Measurements from ENCODE around the gene KSR1. TPM values are rescaled to one million over a fixed set of nuclear protein-coding genes. Genes with fewer than 3 reads are reported as not detected.
"Not testable (repeated sequence)": the region's sequence is repeated elsewhere in the genome, so short reads cannot be mapped to it uniquely, and the experiment has no call there.

KSR1 gene
- total and polyA plus RNA-seq, 4 donors, result 23.0 to 71.1 (median 47.0) TPM

GRCh38 chr17:27637818-27638217 is 181.6 kb downstream of the KSR1 start:
- peaks cover 15% of the 10 kb centered on the region for H3K4me1 ChIP-seq (ENCODE audit: control insufficient read depth, insufficient read depth, low read length)
- H3K36me3 ChIP-seq (ENCODE audit: control insufficient read depth, insufficient read depth, low read length); H3K27ac ChIP-seq (ENCODE audit: low read depth, low read length); H3K27me3 ChIP-seq (ENCODE audit: control insufficient read depth, insufficient read depth, low read length); H3K4me3 ChIP-seq (ENCODE audit: low read depth, low read length); DNase-seq (ENCODE audit: low read depth in 4 of 6, low spot score in 6 of 6); H3K9me3 ChIP-seq (ENCODE audit: control insufficient read depth, insufficient read depth, low read length): not testable (repeated sequence)
- no CpG with 5 or more reads among the region's 7 CpGs for WGBS (ENCODE audit: insufficient coverage)

GRCh38 chr17:27638415-27638914 is 182.2 kb downstream of the KSR1 start:
- H3K27me3 ChIP-seq (ENCODE audit: control insufficient read depth, insufficient read depth, low read length); H3K27ac ChIP-seq (ENCODE audit: low read depth, low read length); H3K36me3 ChIP-seq (ENCODE audit: control insufficient read depth, insufficient read depth, low read length); DNase-seq (ENCODE audit: low read depth in 4 of 6, low spot score in 6 of 6); H3K9me3 ChIP-seq (ENCODE audit: control insufficient read depth, insufficient read depth, low read length); H3K4me3 ChIP-seq (ENCODE audit: low read depth, low read length); H3K4me1 ChIP-seq (ENCODE audit: control insufficient read depth, insufficient read depth, low read length): not testable (repeated sequence)
- 100% methylated on average over 1 of the region's 5 CpGs for WGBS (ENCODE audit: insufficient coverage)

- Histone ChIP-seq H3K36me3 (ENCODE audit: control insufficient read depth, insufficient read depth, low read length) (no peaks in the 10 kb centered on the region), H3K27ac (ENCODE audit: low read depth, low read length) (no peak overlapping the region), H3K27me3 (ENCODE audit: control insufficient read depth, insufficient read depth, low read length) (no peaks in the 10 kb centered on the region), H3K4me3 (ENCODE audit: low read depth, low read length) (no peak overlapping the region), H3K9me3 (ENCODE audit: control insufficient read depth, insufficient read depth, low read length) (no peaks in the 10 kb centered on the region), H3K4me1 (ENCODE audit: control insufficient read depth, insufficient read depth, low read length) (no peaks in the 10 kb centered on the region)
- DNase-seq (ENCODE audit: low read depth in 4 of 6, low spot score in 6 of 6), result no peak
- no CpG with 5 or more reads among the region's 4 CpGs for WGBS (ENCODE audit: insufficient coverage)
Measured at GRCh38 chr17:27640790-27641189, 184.5 kb downstream of the KSR1 start.

- WGBS (ENCODE audit: insufficient coverage), result 85% methylated on average over 7 of the region's 9 CpGs
- Histone ChIP-seq H3K4me1 (ENCODE audit: control insufficient read depth, insufficient read depth, low read length) (peaks cover 6% of the 10 kb centered on the region), H3K27me3 (ENCODE audit: control insufficient read depth, insufficient read depth, low read length) (no peaks in the 10 kb centered on the region), H3K9me3 (ENCODE audit: control insufficient read depth, insufficient read depth, low read length) (no peaks in the 10 kb centered on the region), H3K4me3 (ENCODE audit: low read depth, low read length) (no peak overlapping the region), H3K27ac (ENCODE audit: low read depth, low read length) (no peak overlapping the region), H3K36me3 (ENCODE audit: control insufficient read depth, insufficient read depth, low read length) (no peaks in the 10 kb centered on the region)
- peak in 1 of 6 donors; percentile 22 for DNase-seq (ENCODE audit: low read depth in 4 of 6, low spot score in 6 of 6)
Measured at GRCh38 chr17:27644586-27644985, 188.3 kb downstream of the KSR1 start.

GRCh38 chr17:27645621-27646020 is 189.4 kb downstream of the KSR1 start:
- H3K36me3 ChIP-seq (ENCODE audit: control insufficient read depth, insufficient read depth, low read length); H3K4me3 ChIP-seq (ENCODE audit: low read depth, low read length); H3K27ac ChIP-seq (ENCODE audit: low read depth, low read length); H3K27me3 ChIP-seq (ENCODE audit: control insufficient read depth, insufficient read depth, low read length); DNase-seq (ENCODE audit: low read depth in 4 of 6, low spot score in 6 of 6); H3K9me3 ChIP-seq (ENCODE audit: control insufficient read depth, insufficient read depth, low read length): not testable (repeated sequence)
- H3K4me1 ChIP-seq (ENCODE audit: control insufficient read depth, insufficient read depth, low read length), result peaks cover 11% of the 10 kb centered on the region
- no CpG with 5 or more reads among the region's 10 CpGs for WGBS (ENCODE audit: insufficient coverage)

- H3K4me1 ChIP-seq (ENCODE audit: control insufficient read depth, insufficient read depth, low read length), result peaks cover 11% of the 10 kb centered on the region
- no peak for DNase-seq (ENCODE audit: low read depth in 4 of 6, low spot score in 6 of 6)
- H3K27ac ChIP-seq (ENCODE audit: low read depth, low read length), result no peak overlapping the region
- no peaks in the 10 kb centered on the region for H3K36me3 ChIP-seq (ENCODE audit: control insufficient read depth, insufficient read depth, low read length)
- no peaks in the 10 kb centered on the region for H3K27me3 ChIP-seq (ENCODE audit: control insufficient read depth, insufficient read depth, low read length)
- 94% methylated on average over 9 of the region's 13 CpGs for WGBS (ENCODE audit: insufficient coverage)
- H3K9me3 ChIP-seq (ENCODE audit: control insufficient read depth, insufficient read depth, low read length), result no peaks in the 10 kb centered on the region
- no peak overlapping the region for H3K4me3 ChIP-seq (ENCODE audit: low read depth, low read length)
Measured at GRCh38 chr17:27646232-27646631, 190.0 kb downstream of the KSR1 start.

- 84% methylated on average over 9 of the region's 9 CpGs for WGBS (ENCODE audit: insufficient coverage)
- Histone ChIP-seq H3K27me3 (ENCODE audit: control insufficient read depth, insufficient read depth, low read length) (no peaks in the 10 kb centered on the region), H3K4me3 (ENCODE audit: low read depth, low read length) (no peak overlapping the region), H3K27ac (ENCODE audit: low read depth, low read length) (no peak overlapping the region), H3K9me3 (ENCODE audit: control insufficient read depth, insufficient read depth, low read length) (no peaks in the 10 kb centered on the region), H3K4me1 (ENCODE audit: control insufficient read depth, insufficient read depth, low read length) (peaks cover 11% of the 10 kb centered on the region), H3K36me3 (ENCODE audit: control insufficient read depth, insufficient read depth, low read length) (no peaks in the 10 kb centered on the region)
- DNase-seq (ENCODE audit: low read depth in 4 of 6, low spot score in 6 of 6), result no peak
Measured at GRCh38 chr17:27647765-27648164, 191.5 kb downstream of the KSR1 start.

GRCh38 chr17:27649111-27649571 is 192.9 kb downstream of the KSR1 start:
- peaks cover 11% of the 10 kb centered on the region for H3K4me1 ChIP-seq (ENCODE audit: control insufficient read depth, insufficient read depth, low read length)
- 59% methylated on average over 4 of the region's 5 CpGs for WGBS (ENCODE audit: insufficient coverage)
- not testable (repeated sequence) for DNase-seq (ENCODE audit: low read depth in 4 of 6, low spot score in 6 of 6); H3K27ac ChIP-seq (ENCODE audit: low read depth, low read length); H3K27me3 ChIP-seq (ENCODE audit: control insufficient read depth, insufficient read depth, low read length); H3K4me3 ChIP-seq (ENCODE audit: low read depth, low read length); H3K9me3 ChIP-seq (ENCODE audit: control insufficient read depth, insufficient read depth, low read length); H3K36me3 ChIP-seq (ENCODE audit: control insufficient read depth, insufficient read depth, low read length)

- Histone ChIP-seq H3K36me3 (ENCODE audit: control insufficient read depth, insufficient read depth, low read length) (no peaks in the 10 kb centered on the region), H3K4me3 (ENCODE audit: low read depth, low read length) (no peak overlapping the region), H3K4me1 (ENCODE audit: control insufficient read depth, insufficient read depth, low read length) (peaks cover 16% of the 10 kb centered on the region), H3K27ac (ENCODE audit: low read depth, low read length) (no peak overlapping the region), H3K9me3 (ENCODE audit: control insufficient read depth, insufficient read depth, low read length) (no peaks in the 10 kb centered on the region), H3K27me3 (ENCODE audit: control insufficient read depth, insufficient read depth, low read length) (no peaks in the 10 kb centered on the region)
- 81% methylated on average over 15 of the region's 16 CpGs for WGBS (ENCODE audit: insufficient coverage)
- peak in 1 of 6 donors; percentile 23 for DNase-seq (ENCODE audit: low read depth in 4 of 6, low spot score in 6 of 6)
Measured at GRCh38 chr17:27649929-27650328, 193.7 kb downstream of the KSR1 start.

GRCh38 chr17:27650836-27651235 is 194.6 kb downstream of the KSR1 start:
- Histone ChIP-seq H3K4me1 (ENCODE audit: control insufficient read depth, insufficient read depth, low read length) (peaks cover 19% of the 10 kb centered on the region), H3K4me3 (ENCODE audit: low read depth, low read length) (no peak overlapping the region), H3K27ac (ENCODE audit: low read depth, low read length) (no peak overlapping the region), H3K27me3 (ENCODE audit: control insufficient read depth, insufficient read depth, low read length) (no peaks in the 10 kb centered on the region), H3K9me3 (ENCODE audit: control insufficient read depth, insufficient read depth, low read length) (no peaks in the 10 kb centered on the region), H3K36me3 (ENCODE audit: control insufficient read depth, insufficient read depth, low read length) (no peaks in the 10 kb centered on the region)
- WGBS (ENCODE audit: insufficient coverage), result 84% methylated on average over 11 of the region's 11 CpGs
- no peak for DNase-seq (ENCODE audit: low read depth in 4 of 6, low spot score in 6 of 6)
